HG02943 (cell line): ENCODE measurements around the gene DAB1.

ENCODE experiments used
- ATAC-seq: cut with Tn5 transposase; IDR thresholded peaks from one replicate; pipeline ENCODE4 v1.9.1; 2021; ENCODE audit warnings: mild to moderate bottlenecking, low read depth, moderate library complexity; ENCODE audit not compliant: unreplicated experiment

Gene DAB1

DNA sequence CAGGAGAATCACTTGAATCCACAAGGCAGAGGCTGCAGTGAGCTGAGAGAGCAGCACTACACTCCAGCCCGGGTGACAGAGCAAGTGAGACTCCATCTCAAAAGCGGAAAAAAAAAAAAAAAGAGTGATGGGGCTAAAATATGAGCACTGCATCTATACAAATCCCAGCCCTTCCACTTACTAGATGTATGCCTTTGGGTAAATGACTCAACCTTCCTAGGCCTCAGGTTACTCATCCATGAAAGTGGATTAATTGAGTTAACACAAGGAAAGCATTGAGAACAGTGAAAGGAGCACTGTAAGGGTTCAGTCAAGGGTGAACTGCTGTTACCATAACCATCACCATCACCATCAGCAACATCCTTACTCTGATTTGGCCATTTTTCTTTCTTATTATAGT lies 231.6 kb downstream of the DAB1 start:
- no peak for ATAC-seq

GRCh38 chr1:57190898-57191297 lies 233.0 kb downstream of the DAB1 start:
- ATAC-seq = no peak

GRCh38 chr1:57188168-57188567 lies 235.7 kb downstream of the DAB1 start:
- no peak for ATAC-seq

DNA sequence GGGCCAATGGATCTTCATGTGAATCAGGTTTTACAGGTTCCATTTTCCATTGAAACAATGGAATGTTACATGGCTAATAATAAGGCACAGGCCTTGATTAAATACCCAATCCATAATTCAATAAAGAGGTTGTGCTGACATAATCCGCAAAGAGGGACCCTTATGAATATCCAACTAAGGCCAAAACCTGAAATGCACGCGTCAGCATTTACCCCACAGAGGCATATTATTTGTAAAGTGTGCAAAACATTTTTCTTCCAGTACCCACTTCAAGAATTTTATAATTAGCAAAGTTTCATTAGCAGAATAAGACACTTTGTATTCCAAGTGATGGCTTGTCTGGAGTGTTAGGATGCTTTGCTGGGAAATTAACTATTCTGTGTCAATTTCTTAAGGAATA lies 237.4 kb downstream of the DAB1 start:
- no peak for ATAC-seq

- no peak for ATAC-seq
Observed at GRCh38 chr1:57179001-57179400, 244.9 kb downstream of the DAB1 start.

DNA sequence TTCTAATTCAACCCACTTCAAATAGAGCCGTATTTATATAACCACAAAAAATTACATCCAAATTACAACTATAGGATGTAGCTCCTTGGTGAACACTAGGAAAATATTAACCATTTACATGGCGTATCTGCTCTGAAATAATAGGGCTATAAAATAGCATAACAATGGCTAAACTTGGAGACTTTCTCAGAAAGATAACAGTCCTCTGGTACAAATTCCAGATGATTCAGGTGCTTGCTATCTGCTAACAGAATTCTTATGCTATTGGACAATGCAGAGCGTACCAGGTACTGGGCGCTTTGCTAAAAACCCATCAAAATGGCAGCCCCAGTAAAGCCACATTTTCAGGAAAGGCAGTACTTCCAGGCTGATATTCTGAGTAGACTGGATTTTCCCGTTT lies 248.4 kb downstream of the DAB1 start:
- no peak for ATAC-seq

DNA sequence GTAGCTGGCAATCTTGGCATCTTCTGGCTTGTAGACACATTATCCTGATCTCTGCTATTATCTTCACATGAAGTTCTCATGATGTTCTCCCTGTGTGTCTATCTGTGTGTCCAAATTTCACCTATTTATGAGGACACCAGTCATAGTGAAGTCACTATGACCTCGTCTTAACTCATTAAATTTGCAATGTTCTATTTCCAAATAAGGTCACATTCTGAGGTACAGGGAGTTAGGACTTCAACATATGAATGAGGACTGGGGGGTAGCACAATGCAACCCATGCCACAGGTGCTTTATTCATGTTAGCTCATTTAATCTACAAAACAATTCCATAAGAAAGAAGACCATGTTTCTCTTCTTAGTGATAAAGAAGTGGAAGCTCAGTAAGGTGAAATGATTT lies 251.8 kb downstream of the DAB1 start:
- no peak for ATAC-seq

DNA sequence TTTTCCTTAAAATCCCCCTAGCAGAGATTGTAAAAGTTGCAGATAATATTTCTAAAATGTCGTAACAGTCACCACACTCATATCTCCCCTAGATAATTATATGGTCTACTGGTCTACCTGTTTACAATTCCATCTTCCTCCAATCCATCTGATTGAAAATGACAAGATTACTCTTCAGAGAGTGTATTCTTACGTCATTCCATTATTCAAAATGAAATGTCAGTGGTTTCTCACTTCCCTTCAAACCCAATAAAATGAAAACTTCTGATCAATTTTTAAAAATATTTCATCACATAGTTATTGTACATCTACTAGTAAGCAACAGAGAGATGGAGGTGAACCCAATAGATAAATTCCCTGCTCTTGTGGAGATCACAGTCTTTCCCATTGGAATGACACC lies 255.9 kb downstream of the DAB1 start:
- ATAC-seq = no peak

DNA sequence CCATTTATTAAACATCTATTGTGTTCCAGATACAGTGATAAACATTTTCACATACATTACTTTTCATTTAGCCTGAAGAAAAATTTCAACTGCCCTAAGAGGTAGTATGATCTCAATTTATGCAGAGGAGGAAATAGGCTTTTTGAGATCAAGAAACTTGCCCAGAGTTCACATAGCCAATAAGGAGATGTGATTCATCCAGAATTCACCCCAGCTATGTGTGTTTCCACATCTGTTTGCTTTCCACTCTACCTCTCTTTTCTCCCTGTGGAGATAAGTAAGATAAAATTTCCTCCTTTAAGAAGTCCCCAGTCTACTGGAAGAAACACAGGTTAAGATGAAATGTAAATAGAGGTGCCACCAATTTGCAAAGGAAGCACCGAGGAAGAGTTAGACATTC lies 258.3 kb downstream of the DAB1 start:
- ATAC-seq = no peak

DNA sequence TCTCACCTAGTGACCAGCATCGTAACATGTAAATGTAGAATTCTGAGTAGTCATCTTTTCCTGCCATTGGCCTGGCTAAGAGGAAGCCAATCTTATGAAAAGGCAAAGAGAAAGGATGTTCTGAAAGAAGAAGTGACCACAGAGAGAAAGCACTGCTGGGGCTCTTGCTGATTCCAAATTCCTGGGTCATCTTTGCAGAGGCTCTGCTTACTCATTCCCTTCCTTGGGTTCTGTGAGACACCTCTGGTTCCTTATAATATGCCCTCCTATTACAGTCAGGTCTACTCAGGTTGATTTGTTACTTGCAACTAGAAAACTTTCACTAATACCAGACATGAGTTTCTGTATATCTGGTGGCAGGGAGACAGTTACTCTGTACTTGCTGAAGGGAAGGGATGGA lies 259.3 kb downstream of the DAB1 start:
- ATAC-seq = no peak

- ATAC-seq = no peak
Observed at GRCh38 chr1:57163789-57164188, 260.1 kb downstream of the DAB1 start.

- ATAC-seq = no peak
Observed at GRCh38 chr1:57163325-57163724, 260.5 kb downstream of the DAB1 start.

DNA sequence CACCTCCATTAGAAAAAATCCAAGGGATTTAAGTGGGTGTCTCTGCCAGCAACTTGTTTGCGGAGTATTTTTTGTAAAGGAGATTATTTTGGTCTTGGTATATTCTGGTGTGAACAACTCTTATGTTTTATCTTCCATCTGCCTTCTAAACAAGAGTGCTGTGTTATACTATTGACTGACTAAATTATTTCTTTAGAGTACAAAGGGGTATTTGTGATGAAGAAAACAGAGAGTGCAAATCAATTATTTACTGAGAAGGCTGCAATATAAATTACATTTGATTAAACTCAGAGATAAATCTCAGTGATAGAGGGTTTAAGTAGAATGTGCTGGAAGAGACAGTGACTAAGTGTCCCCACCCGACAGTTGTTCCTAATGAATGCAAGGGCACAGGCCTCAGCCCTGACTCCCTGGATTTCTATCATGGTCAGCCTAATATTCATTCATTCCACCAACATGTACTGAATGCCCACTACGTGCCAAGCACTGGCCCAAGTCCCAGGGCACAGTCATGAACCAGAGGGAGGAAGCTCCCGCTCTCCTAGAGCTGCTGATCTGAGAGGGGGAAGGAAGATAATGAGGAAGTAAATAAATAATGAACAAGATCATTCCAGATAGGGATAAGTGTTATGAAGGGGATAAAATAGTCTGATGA lies 261.1 kb downstream of the DAB1 start:
- ATAC-seq = no peak

DNA sequence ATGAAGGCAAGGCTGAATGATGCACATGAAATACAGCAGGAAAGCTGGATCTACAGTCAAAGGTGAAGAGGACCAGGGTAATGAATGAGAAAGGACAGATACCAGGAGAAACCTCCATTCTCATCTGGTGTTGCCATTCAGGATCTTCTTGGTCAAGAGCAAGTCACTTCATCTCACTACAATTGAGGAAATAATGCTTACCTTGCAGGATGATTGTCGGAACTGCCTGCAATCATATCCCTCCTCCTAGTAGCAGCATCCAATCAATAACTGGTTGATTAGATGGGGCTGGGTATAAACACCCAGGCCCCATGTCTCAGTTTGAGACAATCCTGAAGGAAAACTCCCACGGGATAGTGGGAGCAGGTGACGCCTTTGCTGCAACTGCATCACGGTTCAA lies 263.3 kb downstream of the DAB1 start:
- ATAC-seq = no peak

DNA sequence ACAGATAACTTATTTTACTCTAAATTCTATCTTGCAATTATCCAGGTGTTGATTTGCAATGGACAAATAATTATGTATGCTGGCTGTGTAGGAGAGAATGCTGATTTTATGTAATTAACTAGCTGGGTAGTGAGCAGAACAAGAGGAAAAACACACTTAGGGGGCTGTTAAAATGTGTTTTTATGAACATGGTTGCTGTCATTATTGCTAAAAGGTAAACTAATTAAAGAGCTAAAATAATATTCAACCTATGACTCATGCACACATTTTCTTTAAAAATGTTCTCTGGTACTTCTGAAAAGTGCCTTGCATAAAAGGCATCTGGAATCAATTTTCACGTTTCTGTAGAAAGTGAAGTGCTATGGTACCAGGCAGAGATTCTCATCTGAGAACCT lies 265.3 kb downstream of the DAB1 start:
- ATAC-seq = no peak

- ATAC-seq = no peak
Observed at GRCh38 chr1:57157818-57158603, 265.8 kb downstream of the DAB1 start.

GRCh38 chr1:57156907-57157306 lies 267.0 kb downstream of the DAB1 start:
- no peak for ATAC-seq

GRCh38 chr1:57146100-57146499 lies 277.8 kb downstream of the DAB1 start:
- no peak for ATAC-seq

DNA sequence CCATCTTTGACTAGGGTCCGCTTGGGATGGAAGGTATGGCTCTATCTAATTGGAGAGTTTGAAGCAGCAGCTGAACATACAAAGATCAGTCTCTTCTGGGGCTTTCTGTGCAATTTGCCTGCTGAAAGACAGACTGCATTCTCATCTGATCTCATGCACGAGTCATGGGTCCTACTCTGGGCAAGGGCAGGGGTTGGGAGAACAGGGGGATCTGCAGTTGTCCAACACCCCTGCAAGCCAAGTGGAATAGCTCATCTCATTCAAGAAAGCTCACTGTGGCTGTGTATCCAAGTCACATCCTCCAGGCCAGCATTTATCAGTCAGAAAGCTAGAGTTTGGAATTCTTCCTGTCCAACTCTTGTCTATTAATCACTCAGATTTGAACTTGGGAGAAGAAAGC lies 280.9 kb downstream of the DAB1 start:
- ATAC-seq = no peak

- no peak for ATAC-seq
Observed at GRCh38 chr1:57142169-57142568, 281.7 kb downstream of the DAB1 start.

- ATAC-seq = no peak
Observed at GRCh38 chr1:57138432-57139078, 285.3 kb downstream of the DAB1 start.

GRCh38 chr1:57137980-57138379 lies 285.9 kb downstream of the DAB1 start:
- peak; percentile 67 for ATAC-seq
